GM19099 (cell line): ENCODE results near the gene STMN1.

Experiments
- POLR2A ChIP-seq: IDR thresholded peaks from 3 replicates; pipeline ENCODE4 v1.6.1; 2011; ENCODE audit warnings: low read depth; ENCODE audit not compliant: insufficient read length; ENCODE audit errors: extremely low read depth

Gene STMN1

DNA sequence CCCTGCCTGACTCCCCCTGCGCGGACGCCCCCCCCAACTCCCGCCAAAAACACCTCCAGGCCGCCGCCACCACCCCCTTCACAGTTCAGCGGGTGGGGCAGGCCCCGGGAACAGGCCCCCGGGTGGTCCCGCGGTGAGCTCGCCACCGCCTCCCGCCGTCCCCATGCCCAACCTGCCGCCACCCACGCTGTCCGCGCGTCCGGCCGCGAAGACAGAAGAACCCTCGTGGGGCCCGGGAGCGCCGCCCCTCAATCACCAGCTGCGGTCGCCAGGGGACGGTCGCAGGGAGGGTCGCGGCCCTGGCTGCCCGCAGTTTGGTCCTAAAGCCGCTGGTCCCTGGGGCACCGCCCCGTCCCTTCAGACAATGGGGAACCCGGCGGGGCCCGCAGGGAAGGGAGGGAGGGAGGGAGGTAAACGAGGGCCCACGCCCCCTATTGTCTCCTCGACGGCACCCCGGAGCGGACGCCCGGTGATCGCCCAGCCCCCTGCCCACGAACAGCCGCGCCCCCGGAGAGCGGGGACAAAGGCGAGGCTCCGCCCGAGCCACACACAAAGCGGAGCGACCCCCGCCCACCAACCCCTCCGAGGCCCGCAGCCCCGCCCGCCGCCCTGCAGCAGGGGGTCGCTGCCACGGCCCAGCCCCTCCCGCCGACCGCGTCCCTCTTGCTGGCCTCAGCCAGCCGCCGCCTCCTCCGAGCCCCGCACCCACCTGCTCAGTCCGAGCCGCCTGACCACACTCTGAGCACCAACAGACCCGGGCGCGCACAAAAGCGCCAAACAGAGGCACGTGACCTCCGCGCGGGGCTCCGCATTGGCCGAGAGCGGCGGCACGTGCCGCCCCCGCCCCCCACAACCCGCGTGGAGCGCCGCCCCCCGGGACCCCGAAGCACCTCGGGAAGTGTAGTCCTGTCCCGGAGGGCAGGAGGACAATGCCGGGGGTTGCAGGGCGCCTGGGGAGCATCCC, at the start of gene STMN1:
TSS of gene STMN1 (minus strand) at position 740 of the 964 bp plus-strand sequence. CDS start 1,743 bp downstream, outside the sequence.
- peak; percentile 97 for TF ChIP-seq POLR2A

DNA sequence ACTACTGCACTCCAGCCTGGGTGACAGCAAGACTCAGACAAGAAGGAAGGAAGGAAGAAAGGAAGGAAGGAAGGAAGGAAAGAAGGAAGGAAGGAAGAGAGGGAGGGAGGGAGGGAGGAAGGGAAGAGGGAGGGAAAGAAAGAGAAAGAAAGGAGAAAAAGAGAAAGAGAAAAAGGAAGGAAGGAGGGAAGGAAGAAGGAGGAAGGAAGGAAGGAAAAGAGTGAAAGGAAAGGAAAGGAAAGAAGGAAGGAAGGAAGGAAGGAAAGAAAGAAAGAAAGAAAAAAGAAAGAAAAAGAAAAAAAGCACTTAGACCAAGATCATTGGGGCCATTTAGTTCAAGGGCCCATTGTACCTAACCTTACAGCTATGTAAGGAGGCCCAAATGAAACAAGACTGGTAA, 49.3 kb upstream of the STMN1 start:
- no peak for TF ChIP-seq POLR2A

DNA sequence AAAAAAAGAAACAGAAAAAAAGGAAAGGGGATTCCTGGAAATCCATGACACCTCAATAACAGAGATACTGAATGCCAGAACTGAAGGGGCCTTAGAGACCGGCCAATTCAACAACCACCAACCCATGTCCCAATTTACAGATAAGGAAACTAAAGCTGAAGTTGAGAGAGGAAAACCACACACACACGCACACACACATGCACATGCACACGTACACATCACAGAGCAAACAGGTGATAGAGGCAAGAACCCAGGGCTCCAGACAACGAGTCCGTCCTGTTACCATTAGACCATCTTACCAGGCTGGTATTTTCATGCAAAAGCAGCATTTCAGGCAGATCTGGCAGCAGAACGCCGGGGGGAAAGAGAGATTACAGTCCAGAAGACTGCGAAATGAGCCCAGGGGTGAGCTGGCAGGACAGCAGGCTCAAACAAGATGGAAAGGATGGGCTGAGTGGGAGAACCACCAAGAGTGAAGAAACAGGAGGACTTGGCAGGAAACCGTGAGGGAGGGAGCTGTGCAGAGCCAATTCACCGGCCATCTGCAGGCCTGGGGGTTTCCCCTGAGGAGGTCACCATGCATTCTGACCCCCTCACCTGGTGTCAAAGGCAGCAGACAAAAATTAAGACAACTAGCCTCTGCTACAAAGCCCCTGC, 48.2 kb upstream of the STMN1 start:
- TF ChIP-seq POLR2A = no peak

DNA sequence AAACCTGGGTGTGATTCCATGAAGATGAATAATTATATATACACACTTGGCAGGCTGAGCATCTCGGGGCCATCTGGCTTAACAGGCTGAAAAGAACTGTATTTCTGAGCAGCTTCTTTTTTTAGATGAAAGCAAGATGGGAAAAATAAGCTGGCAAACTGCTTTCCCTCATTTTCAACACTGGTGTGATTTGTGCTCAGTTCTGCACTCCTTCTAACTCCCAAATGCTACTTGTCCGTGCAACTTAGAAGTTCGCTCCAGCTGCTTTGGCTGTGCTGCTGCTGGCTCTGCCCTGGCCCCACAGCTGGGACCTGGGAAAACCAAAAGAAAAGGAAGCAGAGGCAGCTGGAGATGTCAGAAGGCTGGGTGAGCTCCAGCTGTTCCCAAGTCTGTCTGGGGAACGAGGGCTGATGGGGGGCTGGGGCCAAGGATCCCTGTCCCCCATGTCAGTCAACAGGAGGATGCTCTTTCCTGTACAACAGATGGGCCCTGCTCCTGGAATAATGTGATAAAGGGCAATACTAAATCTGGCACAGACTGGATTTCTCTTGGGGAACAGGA, 46.7 kb upstream of the STMN1 start:
- no peak for TF ChIP-seq POLR2A

DNA sequence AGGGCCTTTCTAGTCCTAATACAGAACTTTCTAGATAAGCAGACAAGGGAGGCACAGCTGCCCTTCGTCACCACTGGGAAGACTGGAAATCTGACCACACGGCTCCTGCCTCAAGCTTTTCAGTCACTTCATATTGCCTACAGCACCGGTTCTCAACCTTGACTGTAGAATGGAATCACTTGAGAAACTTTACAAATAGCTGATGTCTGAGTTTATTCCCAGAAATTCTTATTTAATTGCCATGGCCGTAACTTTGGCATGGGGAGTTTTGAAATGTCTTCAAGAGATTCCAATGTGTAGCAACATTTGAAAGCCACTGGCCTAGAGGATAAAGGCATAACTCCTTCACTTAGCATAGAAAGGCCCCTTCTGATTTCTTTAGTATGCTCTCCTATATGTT, 42.4 kb upstream of the STMN1 start:
- no peak for TF ChIP-seq POLR2A

DNA sequence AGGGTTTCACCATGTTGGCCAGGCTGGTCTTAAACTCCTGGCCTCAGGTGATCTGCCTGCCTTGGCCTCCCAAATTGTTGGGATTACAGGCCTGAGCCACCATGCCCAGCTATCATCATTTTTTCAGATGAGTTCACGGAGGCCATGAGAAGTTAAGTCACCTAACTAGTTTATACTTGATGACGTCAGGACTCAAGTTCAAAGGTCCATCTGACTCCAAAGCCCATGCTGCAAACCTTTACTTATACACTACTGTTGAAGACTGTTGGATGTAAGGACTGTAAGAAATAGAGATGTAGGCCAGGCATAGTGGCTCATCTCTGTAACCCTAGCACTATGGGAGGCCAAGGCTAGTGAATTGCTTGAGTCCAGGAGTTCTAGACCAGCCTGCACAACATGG, 40.8 kb upstream of the STMN1 start:
- TF ChIP-seq POLR2A = no peak

DNA sequence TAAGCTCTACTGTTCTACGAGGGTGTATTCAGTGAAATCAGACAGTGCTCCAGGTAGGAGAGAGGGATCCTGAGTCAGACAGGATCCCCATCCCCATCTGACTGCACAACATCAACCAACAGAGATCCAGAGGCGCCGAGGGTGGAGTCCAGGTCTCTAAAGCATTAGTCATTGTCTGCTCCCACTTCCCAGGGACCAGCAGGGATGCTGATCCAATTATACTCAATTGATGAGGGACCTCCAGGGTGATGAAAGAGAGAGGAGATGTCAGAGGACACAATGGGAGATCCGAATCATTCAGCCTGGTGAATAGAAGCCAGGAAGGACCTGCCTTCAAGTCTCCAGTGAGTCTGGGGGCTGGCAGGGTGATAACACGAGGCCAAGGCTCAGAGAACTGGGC, 39.5 kb upstream of the STMN1 start:
- no peak for TF ChIP-seq POLR2A

DNA sequence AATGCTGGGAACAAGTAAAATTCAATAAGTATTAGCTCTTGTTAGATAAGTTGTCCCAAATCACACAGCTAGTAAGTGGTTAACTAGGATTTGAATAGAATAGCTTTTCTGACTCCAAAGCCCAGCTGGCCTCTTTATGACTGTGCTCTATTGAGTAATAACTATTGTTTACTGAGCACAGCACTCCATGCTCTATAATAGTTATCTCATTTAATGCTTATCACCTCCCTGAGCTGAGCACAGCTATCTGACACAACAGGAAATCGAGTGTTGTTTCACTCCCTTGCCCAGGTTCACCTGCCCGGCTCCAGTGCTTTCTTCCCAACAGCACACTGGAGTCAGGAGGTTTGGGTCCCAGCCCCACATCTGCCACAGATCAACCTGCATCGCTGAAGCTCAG, 38.8 kb upstream of the STMN1 start:
- TF ChIP-seq POLR2A = no peak

DNA sequence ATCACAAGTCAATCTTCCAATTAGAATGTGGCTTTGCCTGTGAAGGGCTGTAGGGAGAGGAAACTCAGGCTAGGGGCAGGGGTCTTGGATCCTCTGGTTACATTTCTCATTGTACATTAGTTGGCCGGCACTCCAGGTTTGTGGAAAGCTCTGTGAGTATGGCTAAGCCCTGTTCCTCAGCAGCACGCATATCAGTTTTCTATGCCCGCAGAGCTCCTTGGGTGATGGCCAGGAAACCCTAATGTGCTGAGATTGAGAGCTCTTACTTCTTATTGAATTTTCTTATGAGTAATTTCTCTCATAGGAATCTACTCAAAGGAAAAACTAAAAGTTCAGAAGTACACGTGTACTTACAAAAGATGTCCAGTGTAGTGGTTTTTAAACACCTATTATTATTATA, 30.7 kb upstream of the STMN1 start:
- no peak for TF ChIP-seq POLR2A

DNA sequence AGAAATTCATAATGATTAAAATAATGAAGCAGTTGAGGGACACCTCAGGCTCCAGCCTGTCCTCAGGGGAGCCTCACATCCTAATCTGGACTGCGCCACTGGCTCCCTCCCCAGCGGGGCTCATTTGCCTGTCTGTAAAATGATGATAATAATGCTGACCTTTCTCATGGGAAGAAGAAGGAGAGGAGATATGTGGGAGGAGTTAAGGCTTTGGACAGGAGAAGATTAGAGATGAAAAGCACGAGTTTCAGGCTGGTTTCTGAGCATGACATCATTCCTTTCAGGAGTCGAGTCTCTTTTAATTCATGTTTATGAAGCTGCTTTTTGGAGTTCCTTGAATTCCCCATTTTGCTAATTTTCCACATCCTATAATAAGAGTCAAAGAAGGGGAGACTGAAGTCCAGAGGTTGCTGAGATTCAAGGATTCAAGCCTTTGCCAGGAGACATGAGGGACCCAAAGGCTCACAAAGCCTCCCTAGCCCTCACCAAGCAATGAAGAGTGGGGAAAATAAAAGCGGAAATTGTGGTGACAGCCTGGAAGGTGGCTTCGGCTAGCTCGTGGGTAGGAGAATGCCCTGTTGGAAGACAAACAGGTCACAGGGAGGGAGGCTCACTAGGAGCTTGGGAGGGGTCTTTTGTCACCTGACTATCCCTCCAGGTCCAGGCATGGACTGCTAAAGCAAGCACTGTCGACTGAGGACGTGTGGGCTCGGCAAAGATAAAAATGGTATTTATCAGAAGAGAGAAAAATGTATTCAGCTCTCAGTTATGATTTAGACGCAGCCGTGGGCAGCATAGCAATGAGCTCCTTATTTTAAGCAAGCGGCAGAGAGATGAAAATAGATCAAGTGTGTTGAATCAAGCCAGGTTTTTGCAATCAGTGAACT, 27.5 kb upstream of the STMN1 start:
- no peak for TF ChIP-seq POLR2A

DNA sequence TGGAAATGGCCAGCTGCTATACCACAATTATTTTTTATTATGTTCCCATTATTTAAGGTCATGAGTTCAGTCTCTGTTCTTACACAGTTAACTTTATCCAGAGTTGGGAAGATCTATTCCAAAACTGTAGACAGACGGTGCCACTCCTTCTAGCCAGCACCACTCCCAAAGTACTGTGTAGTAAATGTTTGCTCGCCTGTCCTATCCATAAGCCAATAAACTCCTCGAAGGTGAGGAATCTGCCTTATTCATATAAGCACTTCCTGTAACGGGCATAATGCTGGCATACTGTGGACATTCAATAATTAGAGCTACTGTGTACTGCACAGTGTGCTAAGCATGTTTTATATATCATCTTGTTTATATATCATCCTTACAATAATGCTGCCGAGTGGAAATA, 26.1 kb upstream of the STMN1 start:
- TF ChIP-seq POLR2A = no peak

DNA sequence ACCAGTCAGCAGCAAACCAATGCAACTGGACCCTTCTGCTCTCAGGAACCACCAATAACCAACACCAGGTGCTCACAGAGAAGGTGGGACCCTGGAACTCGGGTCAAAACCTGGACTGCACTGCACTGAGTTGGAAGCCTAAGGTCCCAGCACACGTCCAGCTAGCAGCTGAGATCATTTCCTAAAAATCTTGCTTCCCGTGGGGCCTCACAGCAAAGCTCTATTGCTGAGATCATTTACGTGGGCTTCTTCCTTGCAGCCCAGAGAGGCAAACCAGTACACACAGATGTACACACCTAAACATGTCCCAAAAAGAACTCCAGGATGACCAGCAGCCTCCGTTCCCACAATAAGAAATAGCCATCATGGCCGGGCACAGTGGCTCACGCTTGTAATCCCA, 22.8 kb upstream of the STMN1 start:
- TF ChIP-seq POLR2A = no peak

DNA sequence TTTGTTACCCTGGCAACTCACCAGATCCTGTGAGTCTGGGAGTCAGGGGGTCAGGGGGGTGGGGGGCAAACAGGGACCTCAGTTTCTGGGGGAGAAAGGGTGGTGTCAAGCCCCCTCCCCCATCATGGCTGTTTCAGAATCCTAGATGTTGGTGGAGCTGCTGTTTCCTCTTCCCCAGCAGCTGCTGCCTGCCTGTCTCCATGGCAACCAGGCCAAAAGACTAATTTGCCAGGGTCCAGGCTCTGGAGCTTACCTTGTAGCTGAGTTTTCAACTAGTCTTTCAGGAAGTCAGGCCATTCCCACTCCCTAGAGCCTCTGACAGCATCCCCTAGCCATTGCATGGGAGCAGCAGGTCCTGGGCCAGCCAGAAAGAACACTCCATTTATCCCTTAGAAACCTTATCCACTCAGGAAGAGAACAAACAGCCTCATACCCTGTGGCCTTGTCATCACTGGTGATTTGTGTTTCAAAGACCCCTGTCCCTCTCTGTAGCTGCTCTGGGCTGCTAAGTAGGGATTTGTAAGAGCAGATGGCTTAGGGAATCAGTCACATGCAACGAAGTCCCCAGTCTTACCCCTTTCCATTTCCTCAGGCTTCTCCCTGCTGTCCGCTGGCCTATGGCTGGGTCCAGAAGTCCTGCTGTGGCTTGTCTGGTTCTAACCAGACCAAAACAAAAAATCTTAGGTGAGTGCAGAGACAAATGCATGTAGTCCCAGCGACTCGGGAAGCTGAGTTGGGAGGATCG, 21.5 kb upstream of the STMN1 start:
- no peak for TF ChIP-seq POLR2A

DNA sequence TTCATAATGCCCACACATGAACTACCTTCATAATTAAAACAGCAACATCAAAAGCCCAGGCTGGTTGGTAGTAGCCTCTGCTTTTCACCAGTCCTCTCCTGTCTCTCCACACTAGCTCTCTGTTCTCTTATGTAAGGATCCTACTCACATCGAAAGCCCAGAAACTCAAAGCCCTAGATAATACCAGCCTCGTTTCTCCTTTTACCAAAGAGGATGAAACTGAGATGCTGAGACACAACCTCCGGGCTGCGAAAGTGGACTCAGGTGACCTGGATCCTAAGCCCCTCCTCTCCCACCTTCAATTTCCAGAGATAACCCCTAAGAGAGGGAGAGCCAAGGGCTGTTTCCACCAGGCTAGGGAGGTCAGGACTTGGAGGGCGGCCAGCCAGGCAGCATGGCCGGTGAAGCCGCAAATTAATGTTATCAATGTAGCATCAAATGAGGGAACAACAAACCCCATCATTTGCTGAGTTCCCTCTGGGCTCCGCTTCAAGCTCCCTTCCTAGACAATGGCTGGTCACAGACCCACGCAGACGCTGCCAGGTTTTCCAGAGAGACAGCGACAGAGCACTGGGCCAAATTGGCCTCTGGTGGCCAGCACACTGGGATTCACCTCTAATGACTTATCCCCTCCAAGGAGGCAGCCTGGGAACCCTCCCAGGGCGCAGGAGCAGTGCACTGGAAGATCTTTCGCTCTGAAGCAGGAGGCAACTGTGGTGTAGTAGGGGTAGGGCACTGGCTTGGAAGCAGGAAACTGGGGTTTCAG, 20.7 kb upstream of the STMN1 start:
- TF ChIP-seq POLR2A = no peak

DNA sequence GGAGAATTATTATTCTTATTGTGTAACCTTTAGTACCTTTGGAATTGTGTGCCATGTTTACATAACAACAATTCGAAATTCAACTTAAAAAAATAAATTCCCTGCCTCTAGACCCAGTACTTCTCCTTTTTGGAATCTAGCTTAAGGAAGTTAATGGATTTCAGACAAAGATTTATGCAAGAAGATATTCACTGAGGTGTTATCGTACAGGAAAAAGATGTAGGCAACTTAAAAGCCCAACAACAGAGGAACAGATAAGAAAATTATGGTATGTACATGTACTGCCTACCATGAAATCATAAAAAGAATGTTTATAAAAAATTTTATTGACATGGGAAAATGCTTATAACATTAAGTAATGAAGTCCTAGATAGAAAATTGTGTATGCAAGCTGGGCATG, 18.2 kb upstream of the STMN1 start:
- TF ChIP-seq POLR2A = no peak
